Measurements from ENCODE around the gene B3GNT3.

DNA sequence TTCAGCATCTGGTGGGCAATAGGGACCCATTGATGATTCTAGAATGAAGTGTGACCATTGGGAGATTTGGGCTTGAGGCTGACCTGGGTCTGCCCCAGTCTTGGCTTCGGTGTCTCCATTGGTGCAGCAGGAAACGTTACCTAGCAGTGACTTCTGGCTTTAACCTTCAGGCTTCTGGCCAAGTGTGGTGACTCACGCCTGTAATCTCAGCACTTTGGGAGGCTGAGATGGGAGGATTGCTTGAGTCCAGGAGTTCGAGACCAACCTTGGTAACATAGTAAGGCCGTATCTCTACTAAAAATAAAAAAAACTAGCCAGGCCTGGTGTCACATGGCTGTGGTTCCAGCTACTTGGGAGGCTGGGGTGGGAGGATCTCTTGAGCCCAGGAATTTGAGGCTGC is 36.4 kb upstream of the B3GNT3 start:
- TF ChIP-seq, protein P1, sequence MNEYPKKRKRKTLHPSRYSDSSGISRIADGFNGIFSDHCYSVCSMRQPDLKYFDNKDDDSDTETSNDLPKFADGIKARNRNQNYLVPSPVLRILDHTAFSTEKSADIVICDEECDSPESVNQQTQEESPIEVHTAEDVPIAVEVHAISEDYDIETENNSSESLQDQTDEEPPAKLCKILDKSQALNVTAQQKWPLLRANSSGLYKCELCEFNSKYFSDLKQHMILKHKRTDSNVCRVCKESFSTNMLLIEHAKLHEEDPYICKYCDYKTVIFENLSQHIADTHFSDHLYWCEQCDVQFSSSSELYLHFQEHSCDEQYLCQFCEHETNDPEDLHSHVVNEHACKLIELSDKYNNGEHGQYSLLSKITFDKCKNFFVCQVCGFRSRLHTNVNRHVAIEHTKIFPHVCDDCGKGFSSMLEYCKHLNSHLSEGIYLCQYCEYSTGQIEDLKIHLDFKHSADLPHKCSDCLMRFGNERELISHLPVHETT (CRISPR knock-in tag; conservative IDR thresholded peaks at IDR 0.05): no peak
- TF ChIP-seq, protein P2, sequence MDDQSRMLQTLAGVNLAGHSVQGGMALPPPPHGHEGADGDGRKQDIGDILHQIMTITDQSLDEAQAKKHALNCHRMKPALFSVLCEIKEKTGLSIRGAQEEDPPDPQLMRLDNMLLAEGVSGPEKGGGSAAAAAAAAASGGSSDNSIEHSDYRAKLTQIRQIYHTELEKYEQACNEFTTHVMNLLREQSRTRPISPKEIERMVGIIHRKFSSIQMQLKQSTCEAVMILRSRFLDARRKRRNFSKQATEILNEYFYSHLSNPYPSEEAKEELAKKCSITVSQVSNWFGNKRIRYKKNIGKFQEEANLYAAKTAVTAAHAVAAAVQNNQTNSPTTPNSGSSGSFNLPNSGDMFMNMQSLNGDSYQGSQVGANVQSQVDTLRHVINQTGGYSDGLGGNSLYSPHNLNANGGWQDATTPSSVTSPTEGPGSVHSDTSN (CRISPR knock-in tag; IDR thresholded peaks at IDR 0.05; ENCODE audit: borderline replicate concordance): no peak
- TF ChIP-seq POLR2AphosphoS5 (IDR thresholded peaks at IDR 0.05; ENCODE audit: low read depth, low read length) (no peak), ZNF292 (CRISPR knock-in tag; IDR thresholded peaks at IDR 0.05; ENCODE audit: borderline replicate concordance, low read depth) (no peak), IKZF4 (CRISPR knock-in tag; IDR thresholded peaks at IDR 0.05; ENCODE audit: borderline replicate concordance, low read depth, not compliant biosample characterization) (no peak), CEBPB (IDR thresholded peaks at IDR 0.05; ENCODE audit: borderline replicate concordance, low read depth, low read length) (no peak), KDM1A (CRISPR knock-in tag; IDR thresholded peaks at IDR 0.05) (no peak), ADNP (CRISPR knock-in tag; IDR thresholded peaks at IDR 0.05) (no peak), NFATC3 (CRISPR knock-in tag; IDR thresholded peaks at IDR 0.05) (no peak)
- TF ChIP-seq, protein P3, sequence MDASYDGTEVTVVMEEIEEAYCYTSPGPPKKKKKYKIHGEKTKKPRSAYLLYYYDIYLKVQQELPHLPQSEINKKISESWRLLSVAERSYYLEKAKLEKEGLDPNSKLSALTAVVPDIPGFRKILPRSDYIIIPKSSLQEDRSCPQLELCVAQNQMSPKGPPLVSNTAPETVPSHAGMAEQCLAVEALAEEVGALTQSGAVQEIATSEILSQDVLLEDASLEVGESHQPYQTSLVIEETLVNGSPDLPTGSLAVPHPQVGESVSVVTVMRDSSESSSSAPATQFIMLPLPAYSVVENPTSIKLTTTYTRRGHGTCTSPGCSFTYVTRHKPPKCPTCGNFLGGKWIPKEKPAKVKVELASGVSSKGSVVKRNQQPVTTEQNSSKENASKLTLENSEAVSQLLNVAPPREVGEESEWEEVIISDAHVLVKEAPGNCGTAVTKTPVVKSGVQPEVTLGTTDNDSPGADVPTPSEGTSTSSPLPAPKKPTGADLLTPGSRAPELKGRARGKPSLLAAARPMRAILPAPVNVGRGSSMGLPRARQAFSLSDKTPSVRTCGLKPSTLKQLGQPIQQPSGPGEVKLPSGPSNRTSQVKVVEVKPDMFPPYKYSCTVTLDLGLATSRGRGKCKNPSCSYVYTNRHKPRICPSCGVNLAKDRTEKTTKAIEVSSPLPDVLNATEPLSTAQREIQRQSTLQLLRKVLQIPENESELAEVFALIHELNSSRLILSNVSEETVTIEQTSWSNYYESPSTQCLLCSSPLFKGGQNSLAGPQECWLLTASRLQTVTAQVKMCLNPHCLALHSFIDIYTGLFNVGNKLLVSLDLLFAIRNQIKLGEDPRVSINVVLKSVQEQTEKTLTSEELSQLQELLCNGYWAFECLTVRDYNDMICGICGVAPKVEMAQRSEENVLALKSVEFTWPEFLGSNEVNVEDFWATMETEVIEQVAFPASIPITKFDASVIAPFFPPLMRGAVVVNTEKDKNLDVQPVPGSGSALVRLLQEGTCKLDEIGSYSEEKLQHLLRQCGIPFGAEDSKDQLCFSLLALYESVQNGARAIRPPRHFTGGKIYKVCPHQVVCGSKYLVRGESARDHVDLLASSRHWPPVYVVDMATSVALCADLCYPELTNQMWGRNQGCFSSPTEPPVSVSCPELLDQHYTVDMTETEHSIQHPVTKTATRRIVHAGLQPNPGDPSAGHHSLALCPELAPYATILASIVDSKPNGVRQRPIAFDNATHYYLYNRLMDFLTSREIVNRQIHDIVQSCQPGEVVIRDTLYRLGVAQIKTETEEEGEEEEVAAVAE (CRISPR knock-in tag; IDR thresholded peaks at IDR 0.05; ENCODE audit: borderline replicate concordance): no peak
- TF ChIP-seq, protein P4, sequence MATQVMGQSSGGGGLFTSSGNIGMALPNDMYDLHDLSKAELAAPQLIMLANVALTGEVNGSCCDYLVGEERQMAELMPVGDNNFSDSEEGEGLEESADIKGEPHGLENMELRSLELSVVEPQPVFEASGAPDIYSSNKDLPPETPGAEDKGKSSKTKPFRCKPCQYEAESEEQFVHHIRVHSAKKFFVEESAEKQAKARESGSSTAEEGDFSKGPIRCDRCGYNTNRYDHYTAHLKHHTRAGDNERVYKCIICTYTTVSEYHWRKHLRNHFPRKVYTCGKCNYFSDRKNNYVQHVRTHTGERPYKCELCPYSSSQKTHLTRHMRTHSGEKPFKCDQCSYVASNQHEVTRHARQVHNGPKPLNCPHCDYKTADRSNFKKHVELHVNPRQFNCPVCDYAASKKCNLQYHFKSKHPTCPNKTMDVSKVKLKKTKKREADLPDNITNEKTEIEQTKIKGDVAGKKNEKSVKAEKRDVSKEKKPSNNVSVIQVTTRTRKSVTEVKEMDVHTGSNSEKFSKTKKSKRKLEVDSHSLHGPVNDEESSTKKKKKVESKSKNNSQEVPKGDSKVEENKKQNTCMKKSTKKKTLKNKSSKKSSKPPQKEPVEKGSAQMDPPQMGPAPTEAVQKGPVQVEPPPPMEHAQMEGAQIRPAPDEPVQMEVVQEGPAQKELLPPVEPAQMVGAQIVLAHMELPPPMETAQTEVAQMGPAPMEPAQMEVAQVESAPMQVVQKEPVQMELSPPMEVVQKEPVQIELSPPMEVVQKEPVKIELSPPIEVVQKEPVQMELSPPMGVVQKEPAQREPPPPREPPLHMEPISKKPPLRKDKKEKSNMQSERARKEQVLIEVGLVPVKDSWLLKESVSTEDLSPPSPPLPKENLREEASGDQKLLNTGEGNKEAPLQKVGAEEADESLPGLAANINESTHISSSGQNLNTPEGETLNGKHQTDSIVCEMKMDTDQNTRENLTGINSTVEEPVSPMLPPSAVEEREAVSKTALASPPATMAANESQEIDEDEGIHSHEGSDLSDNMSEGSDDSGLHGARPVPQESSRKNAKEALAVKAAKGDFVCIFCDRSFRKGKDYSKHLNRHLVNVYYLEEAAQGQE (IDR thresholded peaks at IDR 0.05; ENCODE audit: borderline replicate concordance in 1 of 2, low read depth in 1 of 2, low read length in 2 of 2): no peak
- TF ChIP-seq, protein P5, sequence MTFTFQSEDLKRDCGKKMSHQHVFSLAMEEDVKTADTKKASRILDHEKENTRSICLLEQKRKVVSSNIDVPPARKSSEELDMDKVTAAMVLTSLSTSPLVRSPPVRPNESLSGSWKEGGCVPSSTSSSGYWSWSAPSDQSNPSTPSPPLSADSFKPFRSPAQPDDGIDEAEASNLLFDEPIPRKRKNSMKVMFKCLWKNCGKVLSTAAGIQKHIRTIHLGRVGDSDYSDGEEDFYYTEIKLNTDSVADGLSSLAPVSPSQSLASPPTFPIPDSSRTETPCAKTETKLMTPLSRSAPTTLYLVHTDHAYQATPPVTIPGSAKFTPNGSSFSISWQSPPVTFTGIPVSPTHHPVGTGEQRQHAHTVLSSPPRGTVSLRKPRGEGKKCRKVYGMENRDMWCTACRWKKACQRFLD (CRISPR knock-in tag; IDR thresholded peaks at IDR 0.05; ENCODE audit: borderline replicate concordance): no peak

Data from HepG2 (cell line).